IMR-90 (cell line): ENCODE results near the gene C12orf54.
"Not testable (repeated sequence)": the region's sequence is repeated elsewhere in the genome, so short reads cannot be mapped to it uniquely, and the experiment has no call there.

Experiments
- POLR2A ChIP-seq: IDR thresholded peaks from 2 replicates; pipeline ENCODE4 v1.6.1; 2012; ENCODE audit warnings: mild to moderate bottlenecking, low read depth, low read length
- SMC3 ChIP-seq: fragments of 150-350 bp; IDR thresholded peaks from 2 replicates; pipeline ENCODE4 v1.6.1; 2016; ENCODE audit warnings: low read depth, mild to moderate bottlenecking, antibody characterized with exemption, low read length, moderate library complexity
- TF ChIP-seq, protein P1 (sequence below): conservative IDR thresholded peaks from 2 replicates; pipeline ENCODE4 v1.5.1; 2012; ENCODE audit warnings: mild to moderate bottlenecking, low read depth, low read length, improper control_type of control experiment
- TF ChIP-seq, protein P2 (sequence below): fragments of 150-350 bp; IDR thresholded peaks from 2 replicates; pipeline ENCODE4 v1.6.1; 2016; ENCODE audit warnings: low read depth, mild to moderate bottlenecking, low read length, moderate library complexity, borderline replicate concordance

DNA sequence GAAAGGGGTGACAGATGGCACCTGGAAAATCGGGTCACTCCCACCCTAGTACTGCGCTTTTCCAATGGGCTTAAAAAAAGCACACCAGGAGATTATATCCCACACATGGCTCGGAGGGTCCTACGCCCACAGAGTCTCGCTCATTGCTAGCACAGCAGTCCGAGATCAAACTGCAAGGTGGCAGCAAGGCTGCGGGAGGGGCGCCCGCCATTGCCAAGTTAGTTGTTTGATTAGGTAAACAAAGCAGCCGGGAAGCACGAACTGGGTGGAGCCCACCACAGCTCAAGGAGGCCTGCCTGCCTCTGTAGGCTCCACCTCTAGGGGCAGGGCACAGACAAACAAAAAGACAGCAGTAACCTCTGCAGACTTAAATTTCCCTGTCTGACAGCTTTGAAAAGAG, 7.8 kb upstream of the C12orf54 start:
- TF ChIP-seq, protein P1, sequence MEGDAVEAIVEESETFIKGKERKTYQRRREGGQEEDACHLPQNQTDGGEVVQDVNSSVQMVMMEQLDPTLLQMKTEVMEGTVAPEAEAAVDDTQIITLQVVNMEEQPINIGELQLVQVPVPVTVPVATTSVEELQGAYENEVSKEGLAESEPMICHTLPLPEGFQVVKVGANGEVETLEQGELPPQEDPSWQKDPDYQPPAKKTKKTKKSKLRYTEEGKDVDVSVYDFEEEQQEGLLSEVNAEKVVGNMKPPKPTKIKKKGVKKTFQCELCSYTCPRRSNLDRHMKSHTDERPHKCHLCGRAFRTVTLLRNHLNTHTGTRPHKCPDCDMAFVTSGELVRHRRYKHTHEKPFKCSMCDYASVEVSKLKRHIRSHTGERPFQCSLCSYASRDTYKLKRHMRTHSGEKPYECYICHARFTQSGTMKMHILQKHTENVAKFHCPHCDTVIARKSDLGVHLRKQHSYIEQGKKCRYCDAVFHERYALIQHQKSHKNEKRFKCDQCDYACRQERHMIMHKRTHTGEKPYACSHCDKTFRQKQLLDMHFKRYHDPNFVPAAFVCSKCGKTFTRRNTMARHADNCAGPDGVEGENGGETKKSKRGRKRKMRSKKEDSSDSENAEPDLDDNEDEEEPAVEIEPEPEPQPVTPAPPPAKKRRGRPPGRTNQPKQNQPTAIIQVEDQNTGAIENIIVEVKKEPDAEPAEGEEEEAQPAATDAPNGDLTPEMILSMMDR, result not testable (repeated sequence)
- not testable (repeated sequence) for TF ChIP-seq SMC3, POLR2A
- TF ChIP-seq, protein P2, sequence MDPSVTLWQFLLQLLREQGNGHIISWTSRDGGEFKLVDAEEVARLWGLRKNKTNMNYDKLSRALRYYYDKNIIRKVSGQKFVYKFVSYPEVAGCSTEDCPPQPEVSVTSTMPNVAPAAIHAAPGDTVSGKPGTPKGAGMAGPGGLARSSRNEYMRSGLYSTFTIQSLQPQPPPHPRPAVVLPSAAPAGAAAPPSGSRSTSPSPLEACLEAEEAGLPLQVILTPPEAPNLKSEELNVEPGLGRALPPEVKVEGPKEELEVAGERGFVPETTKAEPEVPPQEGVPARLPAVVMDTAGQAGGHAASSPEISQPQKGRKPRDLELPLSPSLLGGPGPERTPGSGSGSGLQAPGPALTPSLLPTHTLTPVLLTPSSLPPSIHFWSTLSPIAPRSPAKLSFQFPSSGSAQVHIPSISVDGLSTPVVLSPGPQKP, result not testable (repeated sequence)
